Measurements from ENCODE around the gene SIPA1L3. TPM values are rescaled to one million over a fixed set of nuclear protein-coding genes. Genes with fewer than 3 reads are reported as not detected.

SIPA1L3 gene
- polyA plus RNA-seq, 2 of the 4 experiments (the other 2 are of a cell fraction): 28.9 to 50.6 TPM

DNA sequence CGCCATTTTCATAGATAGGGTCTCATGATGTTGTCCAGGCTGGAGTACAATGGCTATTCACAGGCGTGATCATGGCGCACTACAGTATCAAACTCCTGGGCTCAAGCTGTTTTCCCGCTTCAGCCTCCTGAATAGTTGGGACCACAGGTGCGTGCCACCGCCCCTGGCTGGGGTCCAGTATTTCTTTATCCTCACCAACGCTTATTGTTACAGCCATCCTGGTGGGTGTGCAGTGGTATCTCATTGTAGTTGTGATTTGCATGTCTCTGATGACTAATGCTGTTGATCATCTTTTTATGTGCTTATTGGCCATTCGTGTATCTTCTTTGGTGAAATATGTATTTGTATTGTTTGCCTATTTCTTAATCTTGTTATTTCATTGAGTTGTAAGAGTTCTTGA lies 49.0 kb downstream of the SIPA1L3 start:
- 80% methylated on average over 8 of the region's 8 CpGs for WGBS (ENCODE audit: missing lambda C conversion rate)
- CTCF ChIA-PET: no interaction called here
- peak; percentile 32 for FAIRE-seq

DNA sequence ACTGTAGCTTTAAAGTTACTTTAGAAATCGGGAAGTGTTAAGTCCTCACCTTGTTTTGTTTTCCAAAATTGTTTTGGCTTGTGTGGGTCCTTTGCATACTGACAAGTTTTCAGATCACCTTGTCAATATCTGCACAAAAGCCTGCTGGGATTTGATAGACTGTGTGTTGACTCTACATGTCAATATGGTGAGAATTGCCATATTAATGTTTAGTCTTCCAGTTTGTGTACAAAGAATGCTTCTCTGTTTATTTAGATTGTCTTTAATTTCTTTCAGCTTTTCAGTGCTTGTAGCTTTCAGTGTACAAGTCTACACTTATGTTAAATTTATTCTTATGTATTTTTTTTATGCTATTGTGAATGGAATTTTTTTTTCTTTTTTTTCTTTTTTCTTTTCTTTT lies 50.2 kb downstream of the SIPA1L3 start:
- H3K9me3 ChIP-seq: peaks cover 13% of the 10 kb centered on the region
- H3K4me3 ChIP-seq: no peak overlapping the region
- no peak for TF ChIP-seq FOXS1 (CRISPR knock-in tag; IDR thresholded peaks at IDR 0.05)
- no peak for TF ChIP-seq RAD21 (conservative IDR thresholded peaks at IDR 0.05 in 1 of 2, IDR thresholded peaks at IDR 0.05 in 1 of 2)
- TF ChIP-seq POLR2AphosphoS2 (conservative IDR thresholded peaks at IDR 0.05; ENCODE audit: low read length): no peak
- TF ChIP-seq RARB (CRISPR knock-in tag; IDR thresholded peaks at IDR 0.05): no peak
- TF ChIP-seq HOXB5 (CRISPR knock-in tag; IDR thresholded peaks at IDR 0.05): no peak
- no peak for TF ChIP-seq HOXB13 (CRISPR knock-in tag; IDR thresholded peaks at IDR 0.05; ENCODE audit: low read depth)
- TF ChIP-seq NR3C1 (IDR thresholded peaks at IDR 0.05): no peak
- TF ChIP-seq MAZ (IDR thresholded peaks at IDR 0.05; ENCODE audit: borderline replicate concordance, low read depth, low read length): no peak
- TF ChIP-seq TP53 (CRISPR knock-in tag; IDR thresholded peaks at IDR 0.05): no peak
- TF ChIP-seq NFE2L2 (conservative IDR thresholded peaks at IDR 0.05; ENCODE audit: low read length): no peak
- TF ChIP-seq HOXA7 (CRISPR knock-in tag; IDR thresholded peaks at IDR 0.05): no peak
- TF ChIP-seq, protein P1, sequence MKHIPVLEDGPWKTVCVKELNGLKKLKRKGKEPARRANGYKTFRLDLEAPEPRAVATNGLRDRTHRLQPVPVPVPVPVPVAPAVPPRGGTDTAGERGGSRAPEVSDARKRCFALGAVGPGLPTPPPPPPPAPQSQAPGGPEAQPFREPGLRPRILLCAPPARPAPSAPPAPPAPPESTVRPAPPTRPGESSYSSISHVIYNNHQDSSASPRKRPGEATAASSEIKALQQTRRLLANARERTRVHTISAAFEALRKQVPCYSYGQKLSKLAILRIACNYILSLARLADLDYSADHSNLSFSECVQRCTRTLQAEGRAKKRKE (CRISPR knock-in tag; IDR thresholded peaks at IDR 0.05; ENCODE audit: low read depth): no peak
- no peak for TF ChIP-seq HDAC2 (IDR thresholded peaks at IDR 0.05)
- no peak for TF ChIP-seq EHMT2 (IDR thresholded peaks at IDR 0.05; ENCODE audit: low read depth)
- TF ChIP-seq, protein P2, sequence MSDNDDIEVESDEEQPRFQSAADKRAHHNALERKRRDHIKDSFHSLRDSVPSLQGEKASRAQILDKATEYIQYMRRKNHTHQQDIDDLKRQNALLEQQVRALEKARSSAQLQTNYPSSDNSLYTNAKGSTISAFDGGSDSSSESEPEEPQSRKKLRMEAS (IDR thresholded peaks at IDR 0.05): no peak
- no peak for TF ChIP-seq JUN (IDR thresholded peaks at IDR 0.05)
- TF ChIP-seq CBX8 (IDR thresholded peaks at IDR 0.05): no peak
- TF ChIP-seq, protein P3, sequence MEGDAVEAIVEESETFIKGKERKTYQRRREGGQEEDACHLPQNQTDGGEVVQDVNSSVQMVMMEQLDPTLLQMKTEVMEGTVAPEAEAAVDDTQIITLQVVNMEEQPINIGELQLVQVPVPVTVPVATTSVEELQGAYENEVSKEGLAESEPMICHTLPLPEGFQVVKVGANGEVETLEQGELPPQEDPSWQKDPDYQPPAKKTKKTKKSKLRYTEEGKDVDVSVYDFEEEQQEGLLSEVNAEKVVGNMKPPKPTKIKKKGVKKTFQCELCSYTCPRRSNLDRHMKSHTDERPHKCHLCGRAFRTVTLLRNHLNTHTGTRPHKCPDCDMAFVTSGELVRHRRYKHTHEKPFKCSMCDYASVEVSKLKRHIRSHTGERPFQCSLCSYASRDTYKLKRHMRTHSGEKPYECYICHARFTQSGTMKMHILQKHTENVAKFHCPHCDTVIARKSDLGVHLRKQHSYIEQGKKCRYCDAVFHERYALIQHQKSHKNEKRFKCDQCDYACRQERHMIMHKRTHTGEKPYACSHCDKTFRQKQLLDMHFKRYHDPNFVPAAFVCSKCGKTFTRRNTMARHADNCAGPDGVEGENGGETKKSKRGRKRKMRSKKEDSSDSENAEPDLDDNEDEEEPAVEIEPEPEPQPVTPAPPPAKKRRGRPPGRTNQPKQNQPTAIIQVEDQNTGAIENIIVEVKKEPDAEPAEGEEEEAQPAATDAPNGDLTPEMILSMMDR (IDR thresholded peaks at IDR 0.05): no peak
- 88% methylated on average over 1 of the region's 1 CpG for WGBS (ENCODE audit: missing lambda C conversion rate)
- peaks cover 28% of the 10 kb centered on the region for H3K4me1 ChIP-seq
- H3K27ac ChIP-seq: no peak overlapping the region
- POLR2A ChIA-PET: interaction anchor here (0.6 kb wide), 1 partner anchor 85 kb away, joined by 3 read pairs; no protein-coding TSS in a partner anchor
- DNase-seq (ENCODE audit: low read depth in 1 of 2, low spot score in 1 of 2) (no peak), ATAC-seq (no peak), FAIRE-seq (no peak)
- H3K4me2 ChIP-seq: no peak overlapping the region
- CTCF ChIA-PET: interaction anchor here (0.7 to 1.6 kb wide), 11 partner anchors 12 to 139 kb away, joined by 3 to 7 read pairs (median 4); no protein-coding TSS in a partner anchor

More for the DNA sequence above, 49.0 kb downstream of the SIPA1L3 start:
- POLR2A ChIA-PET: no interaction called here
- Histone ChIP-seq H3K4me1 (peaks cover 40% of the 10 kb centered on the region), H3K4me3 (no peak overlapping the region), H3K27ac (no peak overlapping the region), H3K9me3 (peaks cover 5% of the 10 kb centered on the region), H3K4me2 (no peak overlapping the region)
- TF ChIP-seq FOSL2 (IDR thresholded peaks at IDR 0.05) (no peak), FOSL2 (CRISPR knock-in tag; IDR thresholded peaks at IDR 0.05) (0 out of 2 replicates have a peak, but pooled peaks have one; percentile 23), HEYL (CRISPR knock-in tag; IDR thresholded peaks at IDR 0.05) (no peak), EHMT2 (IDR thresholded peaks at IDR 0.05; ENCODE audit: low read depth) (no peak)
- TF ChIP-seq, protein P4, sequence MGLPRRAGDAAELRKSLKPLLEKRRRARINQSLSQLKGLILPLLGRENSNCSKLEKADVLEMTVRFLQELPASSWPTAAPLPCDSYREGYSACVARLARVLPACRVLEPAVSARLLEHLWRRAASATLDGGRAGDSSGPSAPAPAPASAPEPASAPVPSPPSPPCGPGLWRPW (IDR thresholded peaks at IDR 0.05): no peak
- no peak for DNase-seq (ENCODE audit: low read depth in 1 of 2, low spot score in 1 of 2)
- no peak for ATAC-seq

DNA sequence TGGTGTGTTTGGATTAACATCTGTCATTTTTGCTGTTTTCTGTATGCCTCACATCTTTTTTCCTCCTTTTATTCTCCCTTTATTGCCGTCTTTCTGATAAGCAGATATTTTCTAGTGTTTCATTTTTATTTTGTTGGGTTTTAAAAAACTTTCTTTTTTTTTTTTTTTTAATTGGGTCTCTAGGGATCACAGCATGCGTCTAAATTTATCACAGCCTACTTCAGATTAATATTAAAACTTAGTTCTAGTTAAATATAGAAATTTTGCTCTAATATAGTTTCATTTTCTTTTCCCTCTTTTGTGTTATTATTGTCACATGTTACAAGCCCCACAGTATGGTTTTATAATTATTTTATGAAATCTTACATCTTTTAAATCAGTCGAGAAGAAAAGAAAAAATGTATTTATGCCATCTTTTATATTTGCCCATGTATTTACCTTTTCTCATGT lies 52.7 kb downstream of the SIPA1L3 start:
- ATAC-seq (no peak), FAIRE-seq (peak; percentile 83), DNase-seq (ENCODE audit: low read depth in 1 of 2, low spot score in 1 of 2) (no peak)
- CTCF ChIA-PET: interaction anchor here (1.1 to 1.5 kb wide), 2 partner anchors 57 kb away, joined by 4 to 5 read pairs; no protein-coding TSS in a partner anchor
- no peak overlapping the region for H3K4me2 ChIP-seq
- TF ChIP-seq NFE2L2 (conservative IDR thresholded peaks at IDR 0.05; ENCODE audit: low read length) (no peak), CBX2 (IDR thresholded peaks at IDR 0.05; ENCODE audit: borderline replicate concordance, low read depth) (no peak), BHLHE40 (IDR thresholded peaks at IDR 0.05; ENCODE audit: low read depth, low read length) (no peak)
- TF ChIP-seq, protein P5, sequence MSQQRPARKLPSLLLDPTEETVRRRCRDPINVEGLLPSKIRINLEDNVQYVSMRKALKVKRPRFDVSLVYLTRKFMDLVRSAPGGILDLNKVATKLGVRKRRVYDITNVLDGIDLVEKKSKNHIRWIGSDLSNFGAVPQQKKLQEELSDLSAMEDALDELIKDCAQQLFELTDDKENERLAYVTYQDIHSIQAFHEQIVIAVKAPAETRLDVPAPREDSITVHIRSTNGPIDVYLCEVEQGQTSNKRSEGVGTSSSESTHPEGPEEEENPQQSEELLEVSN (IDR thresholded peaks at IDR 0.05; ENCODE audit: borderline replicate concordance, low read depth): no peak
- peaks cover 22% of the 10 kb centered on the region; the same call in 2 of the 3 replicates for H3K4me1 ChIP-seq
- H3K27ac ChIP-seq: no peak overlapping the region
- 91% methylated on average over 3 of the region's 3 CpGs for WGBS (ENCODE audit: missing lambda C conversion rate)
- peaks cover 13% of the 10 kb centered on the region for H3K9me3 ChIP-seq
- no peak overlapping the region for H3K4me3 ChIP-seq
- POLR2A ChIA-PET: interaction anchor here (0.7 kb wide), 1 partner anchor 1572 kb away, joined by 3 read pairs; no protein-coding TSS in a partner anchor
